ENCODE results near the gene CXCL14. TPM values are rescaled to one million over a fixed set of nuclear protein-coding genes. Genes with fewer than 3 reads are reported as not detected.

The CXCL14 gene
- total RNA-seq, 1 experiment from 2014 or later, result not detected

DNA sequence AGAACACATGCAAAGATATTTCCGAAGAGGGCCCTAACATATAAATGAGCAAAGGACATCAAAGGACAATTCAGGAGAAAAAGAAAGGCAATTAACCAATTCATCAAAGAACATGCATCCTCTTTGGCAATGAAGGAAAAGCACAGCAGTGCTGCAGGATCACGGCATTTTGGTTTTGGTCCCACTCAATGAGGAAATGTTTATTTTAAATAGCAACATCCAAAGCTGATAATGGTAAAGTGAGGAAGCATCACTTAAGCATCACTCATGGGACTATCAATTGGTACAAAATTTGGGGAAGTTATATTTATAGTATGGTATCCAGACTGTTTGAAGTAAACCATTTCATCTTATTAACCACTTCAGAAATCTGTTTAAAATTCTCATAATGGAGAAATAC lies 5.5 kb upstream of the CXCL14 start (continued):
- TF ChIP-seq, protein P1, sequence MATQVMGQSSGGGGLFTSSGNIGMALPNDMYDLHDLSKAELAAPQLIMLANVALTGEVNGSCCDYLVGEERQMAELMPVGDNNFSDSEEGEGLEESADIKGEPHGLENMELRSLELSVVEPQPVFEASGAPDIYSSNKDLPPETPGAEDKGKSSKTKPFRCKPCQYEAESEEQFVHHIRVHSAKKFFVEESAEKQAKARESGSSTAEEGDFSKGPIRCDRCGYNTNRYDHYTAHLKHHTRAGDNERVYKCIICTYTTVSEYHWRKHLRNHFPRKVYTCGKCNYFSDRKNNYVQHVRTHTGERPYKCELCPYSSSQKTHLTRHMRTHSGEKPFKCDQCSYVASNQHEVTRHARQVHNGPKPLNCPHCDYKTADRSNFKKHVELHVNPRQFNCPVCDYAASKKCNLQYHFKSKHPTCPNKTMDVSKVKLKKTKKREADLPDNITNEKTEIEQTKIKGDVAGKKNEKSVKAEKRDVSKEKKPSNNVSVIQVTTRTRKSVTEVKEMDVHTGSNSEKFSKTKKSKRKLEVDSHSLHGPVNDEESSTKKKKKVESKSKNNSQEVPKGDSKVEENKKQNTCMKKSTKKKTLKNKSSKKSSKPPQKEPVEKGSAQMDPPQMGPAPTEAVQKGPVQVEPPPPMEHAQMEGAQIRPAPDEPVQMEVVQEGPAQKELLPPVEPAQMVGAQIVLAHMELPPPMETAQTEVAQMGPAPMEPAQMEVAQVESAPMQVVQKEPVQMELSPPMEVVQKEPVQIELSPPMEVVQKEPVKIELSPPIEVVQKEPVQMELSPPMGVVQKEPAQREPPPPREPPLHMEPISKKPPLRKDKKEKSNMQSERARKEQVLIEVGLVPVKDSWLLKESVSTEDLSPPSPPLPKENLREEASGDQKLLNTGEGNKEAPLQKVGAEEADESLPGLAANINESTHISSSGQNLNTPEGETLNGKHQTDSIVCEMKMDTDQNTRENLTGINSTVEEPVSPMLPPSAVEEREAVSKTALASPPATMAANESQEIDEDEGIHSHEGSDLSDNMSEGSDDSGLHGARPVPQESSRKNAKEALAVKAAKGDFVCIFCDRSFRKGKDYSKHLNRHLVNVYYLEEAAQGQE (IDR thresholded peaks at IDR 0.05; ENCODE audit: low read depth), result no peak

DNA sequence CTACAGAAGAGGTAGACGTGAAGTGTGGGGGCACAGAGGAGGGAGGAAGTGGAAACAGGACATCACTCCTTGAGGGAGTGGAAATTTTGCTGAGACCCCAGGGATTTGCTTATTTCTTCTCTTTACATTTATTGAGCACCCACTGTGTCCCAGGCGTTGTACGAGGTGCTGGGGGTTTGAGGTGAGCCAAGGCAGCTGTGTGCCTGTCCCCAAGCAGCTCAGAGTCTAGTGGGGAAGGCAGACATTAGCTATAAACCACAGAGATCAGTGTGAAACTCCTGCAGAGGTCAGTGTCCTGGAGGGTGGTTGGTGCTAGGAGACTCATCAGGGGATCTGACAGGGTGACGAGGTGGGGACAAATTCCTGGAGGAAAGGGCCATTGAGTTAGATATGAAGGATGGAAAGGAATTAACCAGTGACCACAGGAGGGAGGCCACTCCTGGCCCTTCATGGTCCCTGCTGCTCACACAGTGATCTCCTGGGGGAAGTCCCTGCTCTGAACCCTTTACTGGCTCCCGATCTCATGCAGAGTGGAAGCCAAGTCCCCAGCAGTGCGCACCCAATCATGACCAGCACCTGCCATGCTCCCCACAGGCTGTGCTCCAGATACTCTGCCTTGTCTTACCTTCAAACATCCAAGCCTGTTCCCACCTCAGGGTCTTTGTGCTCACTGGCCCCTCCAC lies 3.4 kb upstream of the CXCL14 start:
- Histone ChIP-seq H3K79me2 (ENCODE audit: insufficient read depth, low read length) (no peaks in the 10 kb centered on the region), H3K4me2 (ENCODE audit: low read length) (no peak overlapping the region), H3K27me3 (ENCODE audit: insufficient read depth, low read length) (peaks cover 32% of the 10 kb centered on the region), H3K36me3 (ENCODE audit: control insufficient read depth in 1 of 2, insufficient read depth in 2 of 2, low read length in 2 of 2) (no peaks in the 10 kb centered on the region), H3K9me2 (ENCODE audit: insufficient read depth) (no peaks in the 10 kb centered on the region), H3K4me1 (ENCODE audit: control insufficient read depth in 1 of 2, insufficient read depth in 2 of 2, low read length in 2 of 2) (no peaks in the 10 kb centered on the region), H3K27ac (ENCODE audit: low read depth, low read length) (no peak overlapping the region), H3K9me3 (ENCODE audit: control insufficient read depth in 1 of 2, insufficient read depth in 1 of 2, low read depth in 1 of 2, low read length in 2 of 2) (no peaks in the 10 kb centered on the region), H2AFZ (ENCODE audit: low read depth, low read length, poor library complexity, severe bottlenecking) (no peak overlapping the region), H3K4me3 (replicated peaks in 1 of 2; ENCODE audit: low read depth in 1 of 2, low read length in 2 of 2) (no peak overlapping the region), H3K9ac (ENCODE audit: low read length) (no peak overlapping the region), H4K20me1 (ENCODE audit: insufficient read depth) (no peaks in the 10 kb centered on the region)
- RAD21 ChIA-PET (ENCODE audit: low non-redundant PET in 1 of 2, low total read pairs in 2 of 2, uncharacterized antibody in 2 of 2, unreplicated experiment in 2 of 2), result no interaction called here
- POLR2A ChIA-PET, result no interaction called here
- no TSS peak for BruUV-seq (replicated peaks)
- intact Hi-C loops (cut with micrococcal nuclease), result no loop called here
- ATAC-seq (no peak), DNase-seq (ENCODE audit: low read depth, low spot score) (no peak)
- no peak for TF ChIP-seq ZNF274 (IDR thresholded peaks at IDR 0.05; ENCODE audit: low read depth, low read length)
- no peak for TF ChIP-seq EGR1 (IDR thresholded peaks at IDR 0.05; ENCODE audit: low read depth)
- CTCF ChIA-PET, result no interaction called here
